Activated CD4-positive, CD25-positive, alpha-beta regulatory T cell treated with anti-CD3 and anti-CD28 coated beads, Interleukin-2, amount 50 U/mL, for 16 hours (primary cell): ENCODE data around the gene DBF4B.
"Not testable (repeated sequence)": the region's sequence is repeated elsewhere in the genome, so short reads cannot be mapped to it uniquely, and the experiment has no call there.

ENCODE experiments used
- DNase-seq: peaks from one replicate; pipeline ENCODE4 v3.0.0-alpha.2; 2020; ENCODE audit warnings: low read depth, low spot score

Gene DBF4B

GRCh38 chr17:44726121-44726520, 17.7 kb downstream of the DBF4B start:
- DNase-seq = not testable (repeated sequence)

DNA sequence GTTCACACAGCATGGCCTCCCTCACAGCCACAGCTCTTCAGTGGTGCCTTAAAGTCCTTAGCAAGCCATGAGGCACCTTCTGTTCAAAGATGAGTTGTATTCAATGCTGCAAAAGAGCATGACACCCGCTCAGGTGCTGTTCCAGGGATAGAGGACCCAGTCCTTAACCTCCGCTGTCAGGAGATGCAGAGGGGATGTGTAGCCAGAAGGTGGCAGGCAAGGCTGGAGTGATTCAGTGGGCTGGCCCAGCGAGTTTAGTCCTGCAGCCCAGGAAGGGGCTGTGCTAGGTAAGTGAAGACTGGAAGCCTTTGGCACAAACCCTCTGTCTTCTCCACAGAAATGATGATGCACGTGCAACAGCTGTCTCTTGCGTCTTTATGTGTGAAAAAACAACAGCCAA, 25.3 kb downstream of the DBF4B start:
- DNase-seq = no peak

- DNase-seq = no peak
These were observed 25.8 kb downstream of the DBF4B start for GRCh38 chr17:44734272-44734671.

GRCh38 chr17:44736551-44737240, 28.2 kb downstream of the DBF4B start:
- DNase-seq = no peak

- no peak for DNase-seq
These were observed 29.9 kb downstream of the DBF4B start for GRCh38 chr17:44738214-44738906.

GRCh38 chr17:44741316-44741715, 32.9 kb downstream of the DBF4B start:
- no peak for DNase-seq

GRCh38 chr17:44745301-44745700, 36.8 kb downstream of the DBF4B start:
- DNase-seq = no peak

DNA sequence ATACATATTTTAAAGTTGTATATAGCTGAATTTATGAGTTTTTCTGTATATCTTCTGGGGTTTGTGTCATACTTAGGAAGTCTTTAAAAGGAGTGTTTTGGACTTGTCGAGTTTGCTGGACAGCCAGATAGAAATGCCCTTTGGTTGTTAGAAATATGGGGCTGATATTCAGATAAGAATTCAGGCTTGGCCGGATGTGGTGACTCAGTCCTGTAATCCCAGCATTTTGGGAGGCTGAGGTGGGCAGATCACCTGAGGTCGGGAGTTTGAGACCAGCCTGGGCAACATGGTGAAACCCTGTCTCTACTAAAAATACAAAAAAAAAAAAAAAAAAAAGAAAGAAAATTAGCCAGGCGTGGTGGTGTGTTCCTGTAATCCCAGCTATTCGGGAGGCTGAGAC, 37.3 kb downstream of the DBF4B start:
- DNase-seq = not testable (repeated sequence)

GRCh38 chr17:44747566-44747965, 39.1 kb downstream of the DBF4B start:
- DNase-seq = no peak

DNA sequence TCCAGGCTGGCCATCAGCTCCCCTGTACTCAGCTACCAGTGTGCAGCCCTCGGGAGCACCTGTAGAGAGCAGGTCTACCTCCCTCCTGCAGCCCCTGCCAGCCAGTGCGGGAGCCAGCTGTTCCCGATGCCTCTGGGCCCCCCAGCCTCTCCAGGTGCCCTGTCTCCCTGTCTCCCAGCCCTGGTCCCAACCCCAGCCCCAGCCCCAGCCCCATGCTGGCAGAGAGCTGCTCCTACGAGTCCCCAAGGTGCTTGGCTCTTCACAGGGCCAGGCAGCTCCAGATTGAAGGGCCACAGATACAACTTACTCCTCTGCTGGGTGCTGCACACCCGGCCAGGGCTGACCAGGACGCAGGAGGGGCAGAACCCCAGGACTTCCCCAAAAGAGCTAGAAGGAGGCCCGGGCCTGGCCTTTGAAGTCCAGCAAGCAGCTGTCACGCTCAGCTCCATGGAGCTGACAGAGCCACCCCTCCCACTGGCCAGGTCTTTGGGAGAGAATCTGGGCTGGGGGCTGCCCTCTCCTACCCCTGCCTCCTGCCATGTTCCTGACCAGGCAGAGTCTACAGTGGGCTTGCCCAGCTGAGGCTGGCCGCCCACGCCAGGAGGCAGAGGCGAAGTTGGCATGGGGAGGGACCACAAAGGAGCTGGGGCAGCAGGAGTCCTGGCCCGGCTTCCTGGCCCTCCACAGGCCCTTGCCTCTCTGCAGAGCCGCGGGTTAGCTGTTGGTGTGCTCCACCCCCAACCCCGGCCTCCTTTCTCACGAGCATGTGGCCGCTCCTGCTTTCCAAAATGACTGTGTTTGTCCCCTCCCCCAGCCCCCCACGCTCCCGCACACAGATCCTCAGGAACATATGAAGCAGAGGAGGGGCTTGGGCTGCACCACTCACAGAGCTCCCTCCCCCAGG, 40.9 kb downstream of the DBF4B start:
- no peak for DNase-seq

GRCh38 chr17:44749980-44750318, 41.5 kb downstream of the DBF4B start:
- DNase-seq = no peak

- DNase-seq = no peak
These were observed 42.9 kb downstream of the DBF4B start for GRCh38 chr17:44751331-44751730.

DNA sequence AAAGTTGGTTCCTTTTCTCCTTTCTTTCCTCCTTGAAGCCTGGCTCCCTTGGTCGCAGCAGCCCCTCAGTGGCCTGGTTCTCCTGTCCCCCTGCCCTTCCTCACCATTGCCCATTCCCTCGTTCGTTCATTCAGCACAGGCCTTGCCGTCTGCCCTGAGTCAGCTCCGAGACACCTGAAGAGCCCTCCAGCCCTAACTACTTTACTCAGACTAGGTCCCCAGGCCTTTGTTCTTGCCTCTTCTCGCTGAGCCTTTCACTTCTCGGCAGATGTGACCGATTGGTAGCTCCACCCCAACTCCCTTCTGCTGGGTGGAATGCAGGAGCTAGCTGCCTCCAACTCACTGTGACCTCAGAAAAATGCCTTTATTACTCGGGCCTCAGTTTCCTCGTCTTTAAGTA, 43.3 kb downstream of the DBF4B start:
- DNase-seq = no peak

DNA sequence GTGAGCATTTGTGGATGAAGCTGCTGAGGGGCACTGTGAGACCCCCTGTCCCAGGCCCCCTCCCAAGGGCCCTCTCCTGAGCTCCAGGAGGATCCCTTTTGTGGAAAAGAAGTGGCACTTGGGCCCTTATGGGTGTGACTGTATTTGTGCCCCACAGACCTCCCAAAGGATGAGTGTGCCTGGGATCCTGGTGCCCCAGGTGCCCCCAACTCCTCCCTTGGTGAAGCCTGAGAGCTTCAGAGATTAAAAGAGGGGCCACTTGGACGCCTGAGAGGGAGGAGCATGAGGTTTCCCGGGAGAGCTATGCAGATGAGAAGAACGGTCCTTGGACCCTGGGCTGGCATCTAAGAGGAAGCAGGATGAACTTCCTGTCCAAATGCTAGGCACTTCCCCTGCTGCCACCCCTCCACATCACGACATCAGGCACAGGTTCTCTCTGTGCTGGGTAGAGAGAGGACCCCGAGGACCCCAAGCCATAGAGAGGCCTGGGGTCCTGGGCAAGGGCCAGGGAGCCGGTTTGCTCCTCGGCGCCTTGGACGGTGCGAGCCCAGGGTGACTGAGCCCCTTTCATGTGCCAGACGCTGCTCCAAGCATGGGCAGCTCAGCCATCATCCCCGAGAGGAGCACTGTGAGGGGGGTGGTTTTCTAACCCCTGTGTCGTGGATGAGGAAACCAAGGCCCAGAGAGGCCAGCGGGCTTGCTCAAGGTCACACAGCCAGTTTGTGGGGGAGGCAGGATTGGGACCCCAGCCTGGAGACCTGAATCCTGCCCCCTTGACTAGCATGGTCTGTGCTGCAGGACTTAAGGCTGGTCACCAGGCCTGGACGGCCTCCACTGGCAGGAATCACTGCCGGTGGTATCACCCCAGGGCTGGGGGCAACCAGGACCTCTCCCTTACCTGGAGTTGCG, 44.7 kb downstream of the DBF4B start:
- no peak for DNase-seq

GRCh38 chr17:44754276-44754675, 45.8 kb downstream of the DBF4B start:
- DNase-seq = no peak

GRCh38 chr17:44755180-44755579, 46.7 kb downstream of the DBF4B start:
- DNase-seq = not testable (repeated sequence)

GRCh38 chr17:44757045-44757917, 48.8 kb downstream of the DBF4B start:
- no peak for DNase-seq

GRCh38 chr17:44757918-44758413, 49.5 kb downstream of the DBF4B start:
- DNase-seq = no peak

DNA sequence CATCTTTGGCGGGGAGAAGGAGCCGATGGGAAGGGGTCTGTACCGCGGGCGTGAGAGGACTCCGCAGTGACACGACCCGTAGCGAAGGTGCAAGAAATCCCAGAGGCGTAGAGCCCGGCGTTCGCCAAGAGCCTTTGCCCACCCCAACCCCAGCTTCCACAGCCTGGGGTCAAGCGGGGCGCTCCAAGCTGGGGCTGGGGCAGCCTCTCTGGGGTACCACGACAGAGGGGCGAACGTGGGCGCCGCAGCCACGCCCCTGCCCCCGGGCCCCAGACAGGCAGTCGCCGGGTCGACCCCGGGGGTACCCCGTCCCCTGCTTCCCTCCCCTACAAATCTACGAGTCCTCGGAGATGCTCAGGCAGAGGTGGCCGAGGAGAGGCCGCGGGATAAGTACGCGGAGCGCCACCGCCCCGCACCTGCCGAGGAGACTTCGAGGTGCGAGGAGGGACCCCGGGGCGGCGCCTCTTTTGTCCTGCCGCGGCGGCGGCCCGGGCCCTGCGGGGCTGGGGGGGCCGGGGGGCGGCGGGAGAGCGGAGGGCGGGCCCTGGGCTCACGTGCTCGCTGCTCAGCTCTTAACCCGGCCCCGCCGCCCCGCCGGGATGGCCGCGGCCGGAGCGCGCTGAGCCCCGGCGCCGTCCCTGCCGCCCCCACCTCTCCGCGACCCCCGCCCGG, 50.1 kb downstream of the DBF4B start, which contains the start of gene ADAM11:
Gene ADAM11, plus strand, starts transcription at position 575 of the 672 bp plus-strand sequence. CDS start 212 bp downstream, outside the sequence.
- DNase-seq = no peak
